Measurements from ENCODE around the gene SLC22A23.

- TF ChIP-seq, protein P1, sequence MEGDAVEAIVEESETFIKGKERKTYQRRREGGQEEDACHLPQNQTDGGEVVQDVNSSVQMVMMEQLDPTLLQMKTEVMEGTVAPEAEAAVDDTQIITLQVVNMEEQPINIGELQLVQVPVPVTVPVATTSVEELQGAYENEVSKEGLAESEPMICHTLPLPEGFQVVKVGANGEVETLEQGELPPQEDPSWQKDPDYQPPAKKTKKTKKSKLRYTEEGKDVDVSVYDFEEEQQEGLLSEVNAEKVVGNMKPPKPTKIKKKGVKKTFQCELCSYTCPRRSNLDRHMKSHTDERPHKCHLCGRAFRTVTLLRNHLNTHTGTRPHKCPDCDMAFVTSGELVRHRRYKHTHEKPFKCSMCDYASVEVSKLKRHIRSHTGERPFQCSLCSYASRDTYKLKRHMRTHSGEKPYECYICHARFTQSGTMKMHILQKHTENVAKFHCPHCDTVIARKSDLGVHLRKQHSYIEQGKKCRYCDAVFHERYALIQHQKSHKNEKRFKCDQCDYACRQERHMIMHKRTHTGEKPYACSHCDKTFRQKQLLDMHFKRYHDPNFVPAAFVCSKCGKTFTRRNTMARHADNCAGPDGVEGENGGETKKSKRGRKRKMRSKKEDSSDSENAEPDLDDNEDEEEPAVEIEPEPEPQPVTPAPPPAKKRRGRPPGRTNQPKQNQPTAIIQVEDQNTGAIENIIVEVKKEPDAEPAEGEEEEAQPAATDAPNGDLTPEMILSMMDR (IDR thresholded peaks at IDR 0.05): no peak
- TF ChIP-seq POLR2AphosphoS5 (IDR thresholded peaks at IDR 0.05): peak; percentile 88 to 89
Measured at GRCh38 chr6:3258720-3259490, 197.9 kb downstream of the SLC22A23 start, which contains the start of gene PSMG4.

All from esophagus muscularis mucosa (tissue), 3 donors.